NCI-H82 (cell line): Measurements from ENCODE around the gene HMCN2.
A peak's percentile ranks its signal among the peaks of the same experiment; 100 is the strongest.

ENCODE experiments used
- DNase-seq: peaks from one replicate; lab custom pipeline; 2025; lab: John Stamatoyannopoulos, UW

HMCN2 gene

GRCh38 chr9:130371196-130371966 lies 105.8 kb downstream of the HMCN2 start:
- no peak for DNase-seq

- no peak for DNase-seq
These were observed 106.5 kb downstream of the HMCN2 start for GRCh38 chr9:130372057-130372456.

- DNase-seq, result no peak
These were observed 108.2 kb downstream of the HMCN2 start for GRCh38 chr9:130373679-130374325.

DNA sequence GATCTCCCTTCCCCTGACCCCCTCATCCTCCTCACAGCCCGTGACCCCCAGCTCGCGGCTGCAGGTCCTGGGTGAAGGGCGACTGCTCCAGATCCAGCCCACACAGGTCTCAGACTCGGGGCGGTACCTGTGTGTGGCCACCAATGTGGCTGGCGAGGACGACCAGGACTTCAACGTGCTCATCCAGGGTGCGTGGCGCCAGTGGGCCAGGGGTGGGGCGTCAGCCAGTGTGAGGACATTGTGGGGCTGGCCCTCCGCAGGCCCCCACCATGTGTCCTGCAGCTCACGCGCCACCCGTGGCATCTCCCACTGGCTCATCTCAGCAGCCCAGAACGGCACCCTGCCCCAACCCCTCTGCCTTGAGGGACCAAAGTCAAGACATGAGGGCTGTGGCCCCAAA lies 112.1 kb downstream of the HMCN2 start:
- DNase-seq, result no peak

DNA sequence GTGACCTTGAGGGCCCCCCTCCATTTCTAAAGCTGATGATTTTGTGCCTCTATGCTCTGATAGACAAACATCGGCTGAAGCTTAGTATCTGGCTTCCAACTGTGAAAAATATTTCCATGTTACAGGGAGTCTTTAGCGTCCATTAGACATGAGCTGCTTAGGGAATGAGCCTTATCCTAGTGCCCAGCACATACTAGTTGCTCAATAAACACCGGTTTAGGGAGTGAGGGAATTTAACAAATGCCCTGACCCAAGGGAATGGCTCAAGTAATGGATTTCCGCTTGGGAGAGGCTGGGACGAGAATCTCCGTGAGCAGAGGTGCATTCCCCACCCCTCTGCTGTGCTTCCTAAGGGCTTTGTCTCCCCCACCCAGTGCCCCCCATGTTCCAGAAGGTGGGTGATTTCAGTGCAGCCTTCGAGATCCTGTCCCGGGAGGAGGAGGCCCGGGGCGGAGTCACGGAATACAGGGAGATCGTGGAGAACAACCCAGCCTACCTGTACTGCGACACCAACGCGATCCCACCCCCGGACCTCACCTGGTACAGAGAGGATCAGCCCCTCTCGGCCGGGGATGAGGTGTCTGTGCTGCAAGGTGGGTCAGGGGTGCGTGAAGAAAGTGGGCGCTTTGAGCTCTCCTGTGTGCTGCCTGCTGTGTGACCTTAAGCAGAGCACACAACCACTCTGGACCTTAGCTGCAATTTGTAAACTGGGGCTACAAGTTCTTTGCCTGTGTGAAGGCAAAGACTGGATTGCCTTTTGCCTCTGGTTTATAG lies 113.5 kb downstream of the HMCN2 start:
- DNase-seq, result no peak

- peak; percentile 23 for DNase-seq
These were observed 114.0 kb downstream of the HMCN2 start for GRCh38 chr9:130379649-130379970.

DNA sequence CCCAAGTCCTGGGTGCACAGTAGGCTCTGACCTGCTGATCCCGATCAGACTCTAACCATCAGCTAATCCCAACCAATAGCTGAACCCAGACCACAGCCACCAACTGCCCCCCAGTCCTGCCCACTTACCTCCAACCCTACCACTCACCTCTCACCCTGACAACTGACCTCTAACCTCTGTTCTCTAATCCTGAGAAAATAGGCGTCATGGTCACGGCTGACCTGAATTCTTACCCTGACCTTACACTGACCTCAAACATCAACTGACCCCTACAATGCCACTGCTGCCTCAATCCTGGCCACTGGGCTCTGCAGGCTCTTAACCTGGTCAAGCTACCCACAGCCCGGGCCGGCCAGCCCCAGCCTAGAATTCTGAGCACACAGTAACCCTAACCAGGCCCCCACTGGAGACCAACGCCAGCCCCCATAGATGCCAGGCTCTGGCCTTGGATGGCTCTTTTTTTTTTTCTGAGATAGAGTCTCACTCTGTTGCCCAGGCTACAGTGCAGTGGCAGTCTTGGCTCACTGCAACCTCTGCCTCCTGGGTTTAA lies 115.4 kb downstream of the HMCN2 start:
- no peak for DNase-seq

- DNase-seq, result no peak
These were observed 116.1 kb downstream of the HMCN2 start for GRCh38 chr9:130381660-130382059.

DNA sequence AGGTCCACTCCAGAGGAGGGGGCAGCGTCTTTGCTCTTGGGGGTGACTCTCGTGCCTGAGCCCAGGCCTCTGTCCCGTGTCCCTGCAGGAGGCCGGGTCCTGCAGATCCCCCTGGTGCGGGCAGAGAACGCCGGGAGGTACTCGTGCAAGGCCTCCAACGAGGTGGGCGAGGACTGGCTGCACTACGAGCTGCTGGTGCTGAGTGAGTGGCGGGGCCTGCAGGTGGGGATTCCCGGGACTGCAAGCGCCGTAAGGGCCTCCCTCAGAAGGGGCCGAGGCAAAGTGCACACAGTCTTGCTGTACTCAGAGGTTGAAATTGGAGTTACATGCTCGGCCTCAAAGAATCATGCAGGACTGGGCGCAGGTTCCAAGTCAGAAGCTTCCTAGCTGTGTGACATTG lies 116.5 kb downstream of the HMCN2 start:
- DNase-seq, result no peak

DNA sequence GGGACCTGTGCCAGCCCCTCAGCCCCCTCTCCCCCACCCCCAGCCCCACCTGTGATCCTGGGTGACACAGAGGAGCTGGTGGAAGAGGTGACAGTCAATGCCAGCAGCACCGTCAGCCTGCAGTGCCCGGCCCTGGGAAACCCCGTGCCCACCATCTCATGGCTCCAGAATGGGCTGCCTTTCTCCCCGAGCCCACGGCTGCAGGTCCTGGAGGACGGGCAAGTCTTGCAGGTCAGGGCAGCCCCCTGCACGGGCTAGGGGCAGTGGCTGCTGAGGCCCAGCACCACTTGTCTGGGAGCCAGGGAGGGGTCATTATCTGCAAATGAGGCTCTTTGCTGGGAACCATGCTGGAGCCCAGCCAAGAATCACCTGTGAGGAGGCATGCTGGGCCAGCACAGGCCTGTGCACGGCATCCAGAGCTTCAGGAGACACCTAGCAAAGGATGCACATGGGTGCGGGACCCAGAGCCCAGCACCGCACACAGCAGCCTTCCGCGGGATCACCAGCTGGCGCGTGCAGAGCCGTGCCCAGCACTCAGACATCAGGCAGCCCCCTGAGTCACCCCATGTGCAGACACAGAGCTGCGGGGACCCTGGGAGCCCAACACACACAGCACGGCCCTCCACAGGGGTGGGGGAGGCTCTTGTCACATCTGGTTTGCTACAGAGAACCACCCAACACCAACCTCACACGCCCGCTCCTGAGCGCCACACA lies 117.2 kb downstream of the HMCN2 start:
- DNase-seq, result no peak

GRCh38 chr9:130383350-130383715 lies 117.8 kb downstream of the HMCN2 start:
- no peak for DNase-seq

- no peak for DNase-seq
These were observed 118.6 kb downstream of the HMCN2 start for GRCh38 chr9:130383979-130384676.

DNA sequence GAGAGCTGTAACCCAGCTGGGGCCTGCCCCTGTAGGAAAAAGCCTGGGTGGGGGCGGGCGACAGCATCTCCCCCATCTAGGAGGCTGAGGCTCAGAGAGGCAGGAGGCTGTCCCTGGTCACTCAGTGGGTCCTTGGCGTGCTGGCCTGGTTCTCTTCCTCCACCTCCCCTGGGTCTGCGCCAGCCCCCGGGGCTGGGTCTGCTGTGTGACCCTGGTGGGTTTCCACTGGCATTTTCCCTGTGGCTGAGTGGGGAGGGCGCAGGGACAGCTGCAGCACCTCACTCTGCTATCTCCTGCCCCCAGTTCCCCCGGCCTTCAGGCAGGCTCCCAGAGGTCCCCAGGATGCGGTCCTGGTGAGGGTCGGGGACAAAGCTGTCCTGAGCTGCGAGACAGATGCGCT lies 119.7 kb downstream of the HMCN2 start:
- DNase-seq, result no peak

- DNase-seq, result no peak
These were observed 121.8 kb downstream of the HMCN2 start for GRCh38 chr9:130387398-130387797.

DNA sequence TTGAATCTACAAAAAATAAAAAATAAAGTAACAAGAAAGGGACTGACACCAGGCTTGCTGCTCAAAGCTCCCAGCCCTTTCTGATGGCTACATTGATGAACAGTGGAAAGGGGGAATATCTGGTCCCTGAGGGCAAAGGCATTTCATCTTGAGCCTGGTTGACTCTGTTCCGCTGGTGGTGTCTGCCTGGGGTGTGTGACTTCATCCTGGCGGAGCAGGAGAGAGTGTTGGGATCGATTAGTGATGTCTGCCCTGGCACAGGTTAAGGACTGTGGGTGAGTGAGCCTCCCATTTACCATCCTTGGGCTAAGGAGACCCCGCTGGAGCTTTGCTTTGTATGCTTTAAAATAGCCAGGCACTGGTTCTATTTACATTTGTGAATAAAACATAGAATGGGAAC lies 122.3 kb downstream of the HMCN2 start:
- peak; percentile 11 for DNase-seq

- DNase-seq, result no peak
These were observed 124.8 kb downstream of the HMCN2 start for GRCh38 chr9:130390390-130390789.

DNA sequence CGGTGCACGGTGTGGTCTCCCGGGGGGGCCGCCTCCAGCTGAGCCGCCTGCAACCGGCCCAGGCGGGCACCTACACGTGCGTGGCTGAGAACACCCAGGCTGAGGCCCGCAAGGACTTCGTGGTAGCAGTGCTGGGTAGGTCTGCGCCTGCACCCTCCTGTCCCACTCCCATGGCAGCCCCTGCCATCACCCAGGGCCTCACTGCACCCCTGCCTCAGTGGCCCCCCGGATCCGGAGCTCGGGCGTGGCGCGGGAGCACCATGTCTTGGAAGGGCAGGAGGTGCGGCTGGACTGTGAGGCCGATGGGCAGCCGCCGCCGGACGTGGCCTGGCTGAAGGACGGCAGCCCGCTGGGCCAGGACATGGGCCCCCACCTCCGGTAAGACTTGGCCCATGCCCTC lies 125.4 kb downstream of the HMCN2 start:
- DNase-seq, result no peak

- DNase-seq, result no peak
These were observed 126.3 kb downstream of the HMCN2 start for GRCh38 chr9:130391866-130392265.

- DNase-seq, result no peak
These were observed 128.1 kb downstream of the HMCN2 start for GRCh38 chr9:130393681-130394071.

GRCh38 chr9:130394320-130394719 lies 128.8 kb downstream of the HMCN2 start:
- no peak for DNase-seq

DNA sequence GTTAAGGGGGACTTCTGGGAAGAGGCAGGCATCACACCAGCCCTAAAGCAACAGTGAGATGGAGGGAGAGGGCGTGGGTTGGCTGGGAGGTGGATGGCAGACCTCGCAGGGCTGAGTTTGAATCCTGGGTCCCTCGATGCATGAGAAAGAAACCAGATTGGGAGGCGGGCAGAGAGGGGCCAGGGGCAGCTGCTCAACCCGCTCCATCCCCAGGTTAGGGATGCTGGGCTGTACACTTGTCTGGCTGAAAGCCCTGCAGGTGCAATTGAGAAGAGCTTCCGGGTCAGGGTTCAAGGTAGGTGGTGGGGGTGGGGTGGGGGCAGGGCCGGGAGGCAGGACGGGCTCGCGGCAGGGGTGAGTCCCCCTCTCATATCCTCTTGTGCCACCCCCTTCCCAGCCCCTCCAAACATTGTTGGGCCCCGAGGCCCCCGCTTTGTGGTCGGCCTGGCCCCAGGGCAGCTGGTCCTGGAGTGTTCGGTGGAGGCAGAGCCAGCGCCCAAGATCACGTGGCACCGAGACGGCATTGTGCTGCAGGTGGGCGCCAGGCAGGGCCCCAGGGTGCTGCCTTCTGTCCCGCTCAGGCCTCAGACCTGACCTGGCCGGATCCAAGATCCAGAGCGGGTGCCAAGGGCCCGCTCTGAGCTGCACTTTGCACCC lies 129.4 kb downstream of the HMCN2 start:
- DNase-seq, result no peak
